SK-N-SH (cell line): ENCODE results near the gene DEGS2. TPM values are rescaled to one million over a fixed set of nuclear protein-coding genes. Genes with fewer than 3 reads are reported as not detected.

ENCODE experiments used
- CTCF ChIA-PET: fragments of 300-600, 350-600 bp; formaldehyde crosslinking; extraction: SDS; loops from one replicate; lab custom pipeline; 2021; lab: Yijun Ruan, JAX
- POLR2A ChIA-PET: fragments of 350-600 bp; sonication (Branson Sonifier 250); formaldehyde crosslinking; extraction: SDS; loops from one replicate; lab custom pipeline; 2020; ENCODE audit warnings: antibody characterized with exemption, inconsistent platforms; lab: Yijun Ruan, JAX
- DNase-seq: peaks from one replicate; pipeline ENCODE4 v3.0.0; 2012
- H2AFZ ChIP-seq: fragments of 200-600 bp; sonication (generic); 2 replicates; pipeline ENCODE4 v1.8.1; 2016; ENCODE audit warnings: antibody characterized with exemption, mild to moderate bottlenecking, low read depth
- H3F3A ChIP-seq: fragments of 200-600 bp; sonication (generic); replicated peaks from 2 replicates; pipeline ENCODE3; 2016; ENCODE audit warnings: antibody characterized with exemption, mild to moderate bottlenecking; ENCODE audit not compliant: insufficient read depth
- H3K27ac ChIP-seq, 2 experiments: fragments of 200-500 bp in 1 of 2; fragments of 200-600 bp in 1 of 2; sonication (Bioruptor generic) in 1 of 2; sonication (generic), shearing (Covaris generic) in 1 of 2; 2 replicates each; pipeline versions ENCODE4 v1.5.1 to v1.6.1; 2014 to 2016; ENCODE audit warnings: low read depth in 2 of 2, inconsistent platforms in 1 of 2, low read length in 1 of 2, mild to moderate bottlenecking in 1 of 2, mixed read lengths in 1 of 2
- H3K27me3 ChIP-seq: fragments of 200-600 bp; sonication (generic), shearing (Covaris generic); 2 replicates; pipeline ENCODE4 v1.6.1; 2016; ENCODE audit warnings: mixed run types; ENCODE audit not compliant: insufficient read depth
- H3K36me3 ChIP-seq, 2 experiments: fragments of 200-500 bp in 1 of 2; fragments of 200-600 bp in 1 of 2; sonication (Bioruptor generic) in 1 of 2; sonication (generic) in 1 of 2; replicated peaks in 1 of 2; 2 replicates each; pipeline versions ENCODE3 to v1.5.1; 2014 to 2016; ENCODE audit warnings: low read length in 1 of 2, mild to moderate bottlenecking in 1 of 2; ENCODE audit not compliant: insufficient read depth in 2 of 2, control insufficient read depth in 1 of 2
- H3K4me1 ChIP-seq, 2 experiments: fragments of 200-500 bp in 1 of 2; fragments of 200-600 bp in 1 of 2; sonication (Bioruptor generic) in 1 of 2; sonication (generic), shearing (Covaris generic) in 1 of 2; 2 replicates each; pipeline versions ENCODE4 v1.5.1 to v1.6.1; 2014 to 2016; ENCODE audit warnings: low read depth in 1 of 2, low read length in 1 of 2, mixed run types in 1 of 2; ENCODE audit not compliant: insufficient read depth in 2 of 2, control insufficient read depth in 1 of 2
- H3K4me2 ChIP-seq: fragments of 200-600 bp; sonication (generic), shearing (Covaris generic); 2 replicates; pipeline ENCODE4 v1.6.1; 2017; ENCODE audit warnings: mixed run types
- H3K4me3 ChIP-seq, 2 experiments: fragments of 200-500 bp in 1 of 2; fragments of 200-600 bp in 1 of 2; sonication (Bioruptor generic) in 1 of 2; sonication (generic), shearing (Covaris generic) in 1 of 2; 2 replicates each; pipeline versions ENCODE4 v1.5.1 to v1.8.1; 2014 to 2016; ENCODE audit warnings: low read depth in 2 of 2, inconsistent platforms in 1 of 2, low read length in 1 of 2, mild to moderate bottlenecking in 1 of 2, mixed read lengths in 1 of 2, moderate library complexity in 1 of 2
- H3K79me2 ChIP-seq: fragments of 200-600 bp; sonication (generic); 2 replicates; pipeline ENCODE4 v1.8.1; 2017; ENCODE audit warnings: mild to moderate bottlenecking; ENCODE audit not compliant: insufficient read depth
- H3K9ac ChIP-seq: fragments of 200-600 bp; sonication (generic); 2 replicates; pipeline ENCODE4 v1.6.1; 2017; ENCODE audit warnings: mixed run types
- H3K9me2 ChIP-seq: fragments of 200-600 bp; sonication (generic); 2 replicates; pipeline ENCODE4 v1.6.1; 2017; ENCODE audit warnings: mixed run types
- H3K9me3 ChIP-seq: fragments of 200-600 bp; sonication (generic); 2 replicates; pipeline ENCODE4 v1.6.1; 2017; ENCODE audit warnings: mixed run types, mild to moderate bottlenecking, moderate library complexity
- H4K20me1 ChIP-seq: fragments of 200-600 bp; sonication (generic); 2 replicates; pipeline ENCODE4 v1.6.1; 2017; ENCODE audit warnings: mild to moderate bottlenecking, mixed run types; ENCODE audit not compliant: insufficient read depth
- EP300 ChIP-seq, 2 experiments: IDR thresholded peaks; 2 replicates each; pipeline versions ENCODE4 v1.4.0 to v1.6.1; 2012; ENCODE audit warnings: borderline replicate concordance in 1 of 2, low read depth in 1 of 2, low read length in 1 of 2
- FOXJ3 ChIP-seq: sonication (generic); formaldehyde crosslinking; IDR thresholded peaks from 2 replicates; pipeline ENCODE4 v1.5.1; 2020; ENCODE audit warnings: mild to moderate bottlenecking, missing genetic modification reagents
- GABPA ChIP-seq: IDR thresholded peaks from 2 replicates; pipeline ENCODE4 v1.4.0; 2012; ENCODE audit warnings: low read depth, mild to moderate bottlenecking
- GATA2 ChIP-seq: sonication (generic); formaldehyde crosslinking; IDR thresholded peaks from 2 replicates; pipeline ENCODE4 v1.5.0; 2020; ENCODE audit warnings: mild to moderate bottlenecking, missing genetic modification reagents
- POLR2AphosphoS5 ChIP-seq: IDR thresholded peaks from 2 replicates; pipeline ENCODE4 v1.6.1; 2012; ENCODE audit warnings: low read depth, low read length
- RAD21 ChIP-seq: IDR thresholded peaks from 2 replicates; pipeline ENCODE4 v1.6.1; 2012; ENCODE audit warnings: mild to moderate bottlenecking, low read length
- SIN3A ChIP-seq: IDR thresholded peaks from 2 replicates; pipeline ENCODE4 v1.6.1; 2012; ENCODE audit warnings: low read depth, mild to moderate bottlenecking, low read length, moderate library complexity, borderline replicate concordance
- SMC3 ChIP-seq: IDR thresholded peaks from 2 replicates; pipeline ENCODE4 v1.6.1; 2012; ENCODE audit warnings: low read depth, low read length, improper control_type of control experiment
- TCF12 ChIP-seq: IDR thresholded peaks from 2 replicates; pipeline ENCODE4 v1.4.0; 2012
- USF1 ChIP-seq: IDR thresholded peaks from 2 replicates; pipeline ENCODE4 v1.4.0; 2012; ENCODE audit warnings: low read depth, borderline replicate concordance
- YY1 ChIP-seq: IDR thresholded peaks from 2 replicates; pipeline ENCODE4 v1.4.0; 2012; ENCODE audit warnings: low read depth, mild to moderate bottlenecking
- WGBS: methylation state at CpG from one replicate; pipeline ENCODE4 v1.1.6; 2017; ENCODE audit warnings: low lambda C conversion rate; 5-methylcytosine and 5-hydroxymethylcytosine counted together
- polyA plus RNA-seq, 3 experiments: library from polyadenylated mRNA; depleted of rRNA; stranded (reverse); fragments of >200 nt; gene quantifications; 2 replicates each; pipeline ENCODE4 v1.2.3, GENCODE V29; 2012
- TF ChIP-seq, protein P1 (sequence below): fragments of 200-600 bp; sonication (generic); IDR thresholded peaks from 2 replicates; pipeline ENCODE4 v1.6.1; 2017; ENCODE audit warnings: antibody characterized with exemption, mild to moderate bottlenecking, moderate library complexity
- TF ChIP-seq, protein P2 (sequence below): IDR thresholded peaks from 2 replicates; pipeline ENCODE4; 2012

The DEGS2 gene
- polyA plus RNA-seq, 1 of the 3 experiments (the other 2 are of a cell fraction): 0.02 TPM

DNA sequence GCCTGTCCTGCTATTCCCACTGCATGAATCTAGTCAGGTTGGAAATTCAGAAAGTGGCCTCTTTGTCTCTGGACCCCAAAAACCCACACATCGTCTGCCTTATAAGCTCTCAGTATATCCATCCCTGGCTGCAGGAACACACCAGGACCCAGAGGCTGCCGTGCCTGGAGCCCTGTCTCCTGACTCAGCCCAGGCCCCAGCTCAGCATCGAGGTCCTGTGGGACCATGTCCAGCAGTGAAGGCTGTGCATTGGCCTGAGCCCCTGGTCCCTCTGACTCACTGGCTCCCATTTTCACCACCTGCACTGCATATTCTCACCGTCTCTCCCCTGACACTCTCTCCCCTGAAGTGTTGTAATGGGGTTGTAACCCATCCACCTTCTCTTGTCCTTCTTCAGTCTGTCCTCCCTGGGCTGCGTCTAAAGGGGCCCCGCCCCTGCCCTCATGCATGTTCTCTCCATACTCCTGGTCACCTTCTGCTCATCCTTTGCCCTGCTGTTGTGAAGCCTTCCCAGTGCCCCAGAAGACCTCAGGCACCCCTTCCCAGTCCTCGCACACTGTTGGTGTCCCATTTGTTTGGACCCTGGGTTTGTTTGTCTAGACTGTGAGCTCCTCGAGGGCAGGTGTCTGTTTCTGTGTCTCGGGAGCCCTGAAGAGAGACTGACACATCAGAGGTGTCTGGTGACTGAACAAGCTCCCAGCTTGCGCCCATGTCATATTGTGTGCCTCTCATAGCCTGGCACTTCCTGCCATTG is 50.4 kb downstream of the DEGS2 start:
- Histone ChIP-seq H2AFZ (no peak overlapping the region), H3K4me1 (peaks cover 15% of the 10 kb centered on the region in 2 experiments; a peak in 3 of 4 replicates), H3K79me2 (no peaks in the 10 kb centered on the region), H3K27ac (no peak overlapping the region), H3K4me2 (no peak overlapping the region), H3K9ac (no peak overlapping the region), H3K4me3 (no peak overlapping the region), H3K36me3 (no peaks in the 10 kb centered on the region), H3K27me3 (no peaks in the 10 kb centered on the region), H3K9me3 (no peaks in the 10 kb centered on the region), H4K20me1 (0 out of 2 replicates have a peak, but pooled peaks cover 3% of the 10 kb centered on the region), H3K9me2 (no peaks in the 10 kb centered on the region), H3F3A (peaks cover 11% of the 10 kb centered on the region)
- ChIA-PET CTCF (interaction anchor here (0.9 to 5.1 kb wide), 45 partner anchors 9 to 174 kb away, joined by 3 to 70 read pairs (median 6); partner anchors contain the start of gene DEGS2), POLR2A (no interaction called here)
- TF ChIP-seq USF1 (no peak), SMC3 (no peak), SIN3A (no peak), GABPA (no peak), YY1 (no peak), POLR2AphosphoS5 (no peak), FOXJ3 (CRISPR knock-in tag) (no peak), EP300 (IDR thresholded peaks at IDR 0.05; ENCODE audit: borderline replicate concordance in 1 of 2, low read depth in 1 of 2, low read length in 1 of 2) (no peak), RAD21 (no peak), GATA2 (CRISPR knock-in tag) (no peak), TCF12 (no peak)
- TF ChIP-seq, protein P1, sequence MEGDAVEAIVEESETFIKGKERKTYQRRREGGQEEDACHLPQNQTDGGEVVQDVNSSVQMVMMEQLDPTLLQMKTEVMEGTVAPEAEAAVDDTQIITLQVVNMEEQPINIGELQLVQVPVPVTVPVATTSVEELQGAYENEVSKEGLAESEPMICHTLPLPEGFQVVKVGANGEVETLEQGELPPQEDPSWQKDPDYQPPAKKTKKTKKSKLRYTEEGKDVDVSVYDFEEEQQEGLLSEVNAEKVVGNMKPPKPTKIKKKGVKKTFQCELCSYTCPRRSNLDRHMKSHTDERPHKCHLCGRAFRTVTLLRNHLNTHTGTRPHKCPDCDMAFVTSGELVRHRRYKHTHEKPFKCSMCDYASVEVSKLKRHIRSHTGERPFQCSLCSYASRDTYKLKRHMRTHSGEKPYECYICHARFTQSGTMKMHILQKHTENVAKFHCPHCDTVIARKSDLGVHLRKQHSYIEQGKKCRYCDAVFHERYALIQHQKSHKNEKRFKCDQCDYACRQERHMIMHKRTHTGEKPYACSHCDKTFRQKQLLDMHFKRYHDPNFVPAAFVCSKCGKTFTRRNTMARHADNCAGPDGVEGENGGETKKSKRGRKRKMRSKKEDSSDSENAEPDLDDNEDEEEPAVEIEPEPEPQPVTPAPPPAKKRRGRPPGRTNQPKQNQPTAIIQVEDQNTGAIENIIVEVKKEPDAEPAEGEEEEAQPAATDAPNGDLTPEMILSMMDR: no peak
- TF ChIP-seq, protein P2, sequence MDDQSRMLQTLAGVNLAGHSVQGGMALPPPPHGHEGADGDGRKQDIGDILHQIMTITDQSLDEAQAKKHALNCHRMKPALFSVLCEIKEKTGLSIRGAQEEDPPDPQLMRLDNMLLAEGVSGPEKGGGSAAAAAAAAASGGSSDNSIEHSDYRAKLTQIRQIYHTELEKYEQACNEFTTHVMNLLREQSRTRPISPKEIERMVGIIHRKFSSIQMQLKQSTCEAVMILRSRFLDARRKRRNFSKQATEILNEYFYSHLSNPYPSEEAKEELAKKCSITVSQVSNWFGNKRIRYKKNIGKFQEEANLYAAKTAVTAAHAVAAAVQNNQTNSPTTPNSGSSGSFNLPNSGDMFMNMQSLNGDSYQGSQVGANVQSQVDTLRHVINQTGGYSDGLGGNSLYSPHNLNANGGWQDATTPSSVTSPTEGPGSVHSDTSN: no peak
- WGBS: 85% methylated on average over 10 of the region's 10 CpGs
- no peak for DNase-seq
